ENCODE results near the gene ZXDC. TPM values are rescaled to one million over a fixed set of nuclear protein-coding genes. Genes with fewer than 3 reads are reported as not detected.

ZXDC gene
- total RNA-seq, 4 donors from 2014 or later, result 37.5 to 62.0 (median 52.3) TPM

DNA sequence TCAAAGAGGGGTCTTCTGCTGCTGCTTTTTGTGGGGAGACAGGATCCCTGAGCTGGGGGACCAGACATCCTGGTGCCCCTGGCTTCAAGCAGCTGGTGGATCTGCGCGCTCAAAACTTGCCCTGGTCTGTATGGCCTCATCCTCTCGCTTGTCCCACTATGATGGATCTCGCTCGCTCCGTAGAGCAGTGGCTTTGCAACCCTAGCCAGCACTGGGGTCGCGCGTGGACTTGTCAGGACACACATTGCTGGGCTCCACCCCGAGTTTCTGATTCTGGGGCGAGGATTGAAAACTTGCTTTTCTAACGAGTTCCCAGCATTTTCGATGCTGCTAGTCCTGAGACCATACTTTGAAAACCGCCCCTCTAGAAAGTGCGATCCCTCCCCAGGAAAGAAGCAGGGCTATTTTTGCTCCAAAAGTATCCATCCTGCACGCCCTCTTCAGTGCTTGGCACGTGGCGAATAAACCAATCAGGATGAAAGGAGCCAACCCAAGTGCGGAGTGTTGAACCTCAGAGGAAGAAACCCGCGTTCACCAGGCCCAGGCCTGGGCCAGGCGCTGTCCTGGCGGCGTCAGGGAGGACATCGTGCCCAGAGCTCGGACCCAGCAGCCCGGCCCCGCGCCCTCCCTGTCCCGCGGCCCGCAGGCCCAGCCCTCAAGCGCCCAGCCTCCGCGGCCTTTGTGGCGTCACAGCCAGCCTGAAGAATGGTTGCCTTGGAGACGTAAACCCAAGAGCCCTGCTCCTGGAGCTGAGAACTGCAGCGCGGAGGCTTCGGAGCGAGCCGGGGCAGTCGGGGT is 81.3 kb downstream of the ZXDC start, which contains the start of gene CFAP100:
CFAP100 (plus strand) TSS at position 731 of the 798 bp plus-strand sequence. CDS start 1,092 bp downstream, outside the sequence.
- intact Hi-C loops (cut with DNase I; ENCODE audit: low total_unique reads), result loop anchor here (10.0 kb wide), 1 partner anchor 250 kb away; no protein-coding TSS in a partner anchor
- peak in 1 of 2 donors; percentile 80 for DNase-seq (ENCODE audit: low spot score in 2 of 2)
- 35 to 50% methylated on average over 27 to 42 of the region's 43 CpGs for WGBS, 2 donors
- TF ChIP-seq POLR2A (IDR thresholded peaks at IDR 0.05), result no peak
- TF ChIP-seq, protein P1, sequence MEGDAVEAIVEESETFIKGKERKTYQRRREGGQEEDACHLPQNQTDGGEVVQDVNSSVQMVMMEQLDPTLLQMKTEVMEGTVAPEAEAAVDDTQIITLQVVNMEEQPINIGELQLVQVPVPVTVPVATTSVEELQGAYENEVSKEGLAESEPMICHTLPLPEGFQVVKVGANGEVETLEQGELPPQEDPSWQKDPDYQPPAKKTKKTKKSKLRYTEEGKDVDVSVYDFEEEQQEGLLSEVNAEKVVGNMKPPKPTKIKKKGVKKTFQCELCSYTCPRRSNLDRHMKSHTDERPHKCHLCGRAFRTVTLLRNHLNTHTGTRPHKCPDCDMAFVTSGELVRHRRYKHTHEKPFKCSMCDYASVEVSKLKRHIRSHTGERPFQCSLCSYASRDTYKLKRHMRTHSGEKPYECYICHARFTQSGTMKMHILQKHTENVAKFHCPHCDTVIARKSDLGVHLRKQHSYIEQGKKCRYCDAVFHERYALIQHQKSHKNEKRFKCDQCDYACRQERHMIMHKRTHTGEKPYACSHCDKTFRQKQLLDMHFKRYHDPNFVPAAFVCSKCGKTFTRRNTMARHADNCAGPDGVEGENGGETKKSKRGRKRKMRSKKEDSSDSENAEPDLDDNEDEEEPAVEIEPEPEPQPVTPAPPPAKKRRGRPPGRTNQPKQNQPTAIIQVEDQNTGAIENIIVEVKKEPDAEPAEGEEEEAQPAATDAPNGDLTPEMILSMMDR (IDR thresholded peaks at IDR 0.05), result no peak
- no peak within 1 kb of the TSS for H3K4me3 ChIP-seq (ENCODE audit: low read depth, poor library complexity, severe bottlenecking)

- intact Hi-C loops (cut with DNase I; ENCODE audit: low total_unique reads), result loop anchor here (10.0 kb wide), 1 partner anchor 249 kb away; no protein-coding TSS in a partner anchor
- 90 to 92% methylated on average over 4 of the region's 4 CpGs for WGBS, 2 donors
These were observed 82.1 kb downstream of the ZXDC start for GRCh38 chr3:126393563-126393962.

DNA sequence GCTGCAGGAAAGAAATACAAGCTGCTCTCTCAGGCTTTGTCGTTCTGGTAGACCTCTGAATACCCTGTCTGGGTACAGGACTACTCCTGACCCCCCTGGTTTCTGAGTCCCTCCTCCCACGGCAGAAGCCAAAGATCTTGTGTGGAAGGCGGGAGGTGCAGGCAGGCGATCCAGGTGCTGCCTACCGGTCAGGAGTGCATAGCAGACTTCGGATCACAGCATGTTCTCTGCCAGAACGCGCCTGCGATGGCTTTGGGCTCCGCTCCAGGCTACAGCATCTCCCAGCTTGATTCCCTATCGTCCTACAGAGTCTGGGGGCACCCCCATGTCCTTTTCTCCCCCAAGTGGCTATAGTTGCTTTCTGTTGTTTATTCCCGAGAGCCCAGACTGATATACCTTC is 83.4 kb downstream of the ZXDC start:
- H3K4me3 ChIP-seq (ENCODE audit: low read depth, poor library complexity, severe bottlenecking), result no peak overlapping the region
- peak in 1 of 2 donors; percentile 60 for DNase-seq (ENCODE audit: low spot score in 2 of 2)
- WGBS, 2 donors, result 61 to 68% methylated on average over 12 of the region's 12 CpGs
- no peak for TF ChIP-seq POLR2A (IDR thresholded peaks at IDR 0.05)
- TF ChIP-seq, protein P1 (IDR thresholded peaks at IDR 0.05), result no peak
- intact Hi-C loops (cut with DNase I; ENCODE audit: low total_unique reads), result loop anchor here (10.0 kb wide), 1 partner anchor 247 kb away; no protein-coding TSS in a partner anchor

More at GRCh38 chr3:126393563-126393962, 82.1 kb downstream of the ZXDC start:
- DNase-seq (ENCODE audit: low spot score in 2 of 2), result peak in 1 of 2 donors; percentile 43
- TF ChIP-seq, protein P1 (IDR thresholded peaks at IDR 0.05), result no peak
- TF ChIP-seq POLR2A (IDR thresholded peaks at IDR 0.05), result no peak
- no peak overlapping the region for H3K4me3 ChIP-seq (ENCODE audit: low read depth, poor library complexity, severe bottlenecking)

- peak in 1 of 2 donors; percentile 25 for DNase-seq (ENCODE audit: low spot score in 2 of 2)
- H3K4me3 ChIP-seq (ENCODE audit: low read depth, poor library complexity, severe bottlenecking), result no peak overlapping the region
- TF ChIP-seq, protein P1 (IDR thresholded peaks at IDR 0.05), result no peak
- TF ChIP-seq POLR2A (IDR thresholded peaks at IDR 0.05), result no peak
- WGBS, 2 donors, result 29 to 35% methylated on average over 1 of the region's 1 CpG
- intact Hi-C loops (cut with DNase I; ENCODE audit: low total_unique reads), result loop anchor here (10.0 kb wide), 1 partner anchor 247 kb away; no protein-coding TSS in a partner anchor
These were observed 84.1 kb downstream of the ZXDC start for GRCh38 chr3:126391631-126392030.

- H3K4me3 ChIP-seq (ENCODE audit: low read depth, poor library complexity, severe bottlenecking), result no peak overlapping the region
- 74 to 77% methylated on average over 4 of the region's 4 CpGs for WGBS, 2 donors
- intact Hi-C loops (cut with DNase I; ENCODE audit: low total_unique reads), result loop anchor here (1.0 to 10.0 kb wide), 2 partner anchors 45 to 246 kb away; no protein-coding TSS in a partner anchor
- peak in 1 of 2 donors; percentile 77 for DNase-seq (ENCODE audit: low spot score in 2 of 2)
- TF ChIP-seq, protein P1 (IDR thresholded peaks at IDR 0.05), result no peak
- TF ChIP-seq POLR2A (IDR thresholded peaks at IDR 0.05), result no peak
These were observed 84.9 kb downstream of the ZXDC start for GRCh38 chr3:126390751-126391150.

Measured in lower leg skin (tissue), 4 donors.